Ecto neural progenitor cell (in vitro differentiated cells): ENCODE results near the gene PCDHGA10.
"Not testable (repeated sequence)": the region's sequence is repeated elsewhere in the genome, so short reads cannot be mapped to it uniquely, and the experiment has no call there.

Experiments
- DNase-seq: peaks from one replicate; pipeline ENCODE4 v3.0.0-alpha.2; 2018; ENCODE audit warnings: low spot score

Gene PCDHGA10

GRCh38 chr5:141412854-141413539 is at the start of gene PCDHGA10:
TSS of gene PCDHGA10 (plus strand) at chr5:141412987. CDS start at chr5:141413176, 189 bp downstream.
- no peak for DNase-seq

GRCh38 chr5:141363952-141364660 is 48.7 kb upstream of the PCDHGA10 start, which contains the start of gene PCDHGA5:
TSS of gene PCDHGA5 (plus strand) at chr5:141364162. CDS start at chr5:141364331, 169 bp downstream.
- no peak for DNase-seq

- no peak for DNase-seq
Measured at GRCh38 chr5:141366016-141366896, 46.5 kb upstream of the PCDHGA10 start.

GRCh38 chr5:141369994-141370848 is 42.6 kb upstream of the PCDHGA10 start, which contains the start of gene PCDHGB3:
TSS of gene PCDHGB3 (plus strand) at chr5:141370242. CDS start at chr5:141370395, 153 bp downstream.
- DNase-seq = no peak

GRCh38 chr5:141371572-141372475 is 41.0 kb upstream of the PCDHGA10 start:
- DNase-seq = no peak

GRCh38 chr5:141373673-141374317 is 39.0 kb upstream of the PCDHGA10 start, which contains the start of gene PCDHGA6:
TSS of gene PCDHGA6 (plus strand) at chr5:141373891. CDS start at chr5:141374084, 193 bp downstream.
- no peak for DNase-seq

- no peak for DNase-seq
Measured at GRCh38 chr5:141374627-141375026, 38.2 kb upstream of the PCDHGA10 start.

GRCh38 chr5:141375444-141376155 is 37.2 kb upstream of the PCDHGA10 start:
- DNase-seq = not testable (repeated sequence)

GRCh38 chr5:141382469-141383294 is 30.1 kb upstream of the PCDHGA10 start, which contains the start of gene PCDHGA7:
TSS of gene PCDHGA7 (plus strand) at chr5:141382742. CDS start at chr5:141382900, 158 bp downstream.
- DNase-seq = no peak

GRCh38 chr5:141383345-141383744 is 29.4 kb upstream of the PCDHGA10 start:
- DNase-seq = no peak

- DNase-seq = no peak
Measured at GRCh38 chr5:141384471-141385267, 28.1 kb upstream of the PCDHGA10 start.

- peak; percentile 73 for DNase-seq
Measured at GRCh38 chr5:141387557-141388311, 25.1 kb upstream of the PCDHGA10 start, which contains the start of gene PCDHGB4. TSS of gene PCDHGB4 (plus strand) at chr5:141387698. CDS start at chr5:141387885, 187 bp downstream.

GRCh38 chr5:141388661-141389060 is 24.1 kb upstream of the PCDHGA10 start:
- DNase-seq = no peak

- no peak for DNase-seq
Measured at GRCh38 chr5:141389153-141390042, 23.4 kb upstream of the PCDHGA10 start.
